ENCODE data around the gene KIAA1549. TPM values are rescaled to one million over a fixed set of nuclear protein-coding genes. Genes with fewer than 3 reads are reported as not detected.

Gene KIAA1549
- total and polyA plus RNA-seq, 2 of the 8 experiments (the other 6 are each of a cell fraction or from before 2014, with no cell fraction given), result 6.5 to 17.3 TPM

DNA sequence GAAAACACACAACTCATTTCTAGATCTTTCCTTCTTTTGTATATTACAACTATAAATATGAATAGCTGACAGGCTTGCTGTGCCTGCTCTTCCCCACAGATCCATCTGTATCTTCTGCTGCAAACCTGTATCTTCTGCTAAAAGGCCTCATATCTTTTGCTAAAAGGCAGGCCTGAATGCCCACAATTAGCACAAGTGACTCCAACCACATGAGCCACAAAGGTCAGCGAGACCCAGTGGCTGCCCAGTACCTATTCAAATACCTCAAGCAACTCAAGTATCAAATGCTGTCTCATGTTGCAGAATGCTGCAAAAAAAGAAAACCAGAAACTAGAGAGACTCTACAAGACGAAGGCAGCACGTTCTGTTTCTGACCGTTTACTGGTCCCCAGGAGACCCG, 128.7 kb downstream of the KIAA1549 start:
- Histone ChIP-seq H3K23me2 (ENCODE audit: low read depth, low read length) (no peaks in the 10 kb centered on the region), H2AK5ac (ENCODE audit: low read depth, low read length) (no peak overlapping the region), H2BK15ac (ENCODE audit: low read length) (no peak overlapping the region), H3K4me3 (ENCODE audit: extremely low read depth in 1 of 4, insufficient read depth in 2 of 4, low read depth in 3 of 4, low read length in 4 of 4) (no peak overlapping the region), H2AFZ (ENCODE audit: low read length) (no peak overlapping the region), H3K18ac (ENCODE audit: extremely low read depth, low read length) (no peak overlapping the region), H2BK12ac (ENCODE audit: low read depth, low read length) (no peak overlapping the region), H3K27me3 (replicated peaks in 1 of 4; ENCODE audit: control insufficient read depth in 3 of 4, extremely low read depth in 1 of 4, insufficient read depth in 3 of 4, low read length in 3 of 4) (no peaks in the 10 kb centered on the region), H2BK20ac (ENCODE audit: low read length) (no peak overlapping the region), H3K4me2 (ENCODE audit: insufficient read depth in 1 of 2, low read depth in 2 of 2, low read length in 2 of 2) (no peak overlapping the region), H3K14ac (ENCODE audit: insufficient read length) (no peak overlapping the region), H3K9ac (replicated peaks in 1 of 4; ENCODE audit: extremely low read depth in 1 of 4, low read depth in 3 of 4, low read length in 3 of 4) (no peak overlapping the region), H4K8ac (ENCODE audit: extremely low read depth, insufficient read depth, low read length) (no peak overlapping the region), H3K56ac (replicated peaks; ENCODE audit: insufficient read length, low read depth, low read length) (no peak overlapping the region), H4K20me1 (replicated peaks in 1 of 2; ENCODE audit: control insufficient read depth in 1 of 2, insufficient read depth in 2 of 2, low read length in 2 of 2) (no peaks in the 10 kb centered on the region), H3K27ac (ENCODE audit: low read depth, low read length) (no peak overlapping the region), H4K5ac (ENCODE audit: insufficient read length, low read depth, low read length) (no peak overlapping the region), H3K4ac (replicated peaks; ENCODE audit: insufficient read length, low read depth, low read length) (no peak overlapping the region), H4K91ac (replicated peaks; ENCODE audit: insufficient read length, low read length) (no peak overlapping the region), H2BK120ac (replicated peaks; ENCODE audit: low read depth, low read length) (no peak overlapping the region), H3K36me3 (ENCODE audit: control insufficient read depth in 2 of 4, insufficient read depth in 4 of 4, low read length in 3 of 4) (peaks cover 2 to 20% (median 9%) of the 10 kb centered on the region in 4 experiments; a peak in 7 of 8 replicates), H2BK5ac (ENCODE audit: low read depth, low read length) (no peak overlapping the region), H3K79me1 (ENCODE audit: low read depth, low read length) (no peaks in the 10 kb centered on the region), H3K79me2 (ENCODE audit: control insufficient read depth in 1 of 2, insufficient read depth in 2 of 2, low read length in 2 of 2) (no peaks in the 10 kb centered on the region), H3K9me3 (ENCODE audit: insufficient read depth in 2 of 2, low read depth in 1 of 2, low read length in 1 of 2) (peaks cover 0 to 3% of the 10 kb centered on the region in 2 experiments; a peak in 1 of 4 replicates), H3K4me1 (replicated peaks in 1 of 4; ENCODE audit: control insufficient read depth in 3 of 4, insufficient read depth in 4 of 4, low read length in 3 of 4) (peaks cover 3 to 13% (median 9%) of the 10 kb centered on the region in 4 experiments; a peak in 5 of 7 replicates), H3K23ac (ENCODE audit: insufficient read length) (no peak overlapping the region)
- 82% methylated on average over 5 of the region's 5 CpGs; no CpG with 5 or more reads in 1 of the 2 experiments for WGBS, 2 experiments (ENCODE audit: extremely low coverage in 1 of 2, insufficient coverage in 1 of 2, insufficient read length in 1 of 2, insufficient replicate concordance in 2 of 2, low coverage in 1 of 2, low lambda C conversion rate in 2 of 2, missing lambda C conversion rate in 1 of 2)
- CTCF ChIA-PET (ENCODE audit: partially characterized antibody), result no interaction called here
- no peak for FAIRE-seq
- POLR2A ChIA-PET (ENCODE audit: partially characterized antibody), result no interaction called here
- no peak for DNase-seq (ENCODE audit: low read depth in 1 of 2, low spot score in 2 of 2)
- no peak for TF ChIP-seq MAFK (IDR thresholded peaks at IDR 0.05; ENCODE audit: low read depth, low read length)
- no peak for TF ChIP-seq TAF7 (optimal IDR thresholded peaks at IDR 0.05; ENCODE audit: borderline replicate concordance, low read depth, low read length)
- TF ChIP-seq, protein P1, sequence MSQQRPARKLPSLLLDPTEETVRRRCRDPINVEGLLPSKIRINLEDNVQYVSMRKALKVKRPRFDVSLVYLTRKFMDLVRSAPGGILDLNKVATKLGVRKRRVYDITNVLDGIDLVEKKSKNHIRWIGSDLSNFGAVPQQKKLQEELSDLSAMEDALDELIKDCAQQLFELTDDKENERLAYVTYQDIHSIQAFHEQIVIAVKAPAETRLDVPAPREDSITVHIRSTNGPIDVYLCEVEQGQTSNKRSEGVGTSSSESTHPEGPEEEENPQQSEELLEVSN (IDR thresholded peaks at IDR 0.05), result no peak

Measured in H1 (cell line).